Lung (tissue), 12 donors: Measurements from ENCODE around the gene OTULIN. TPM values are rescaled to one million over a fixed set of nuclear protein-coding genes. Genes with fewer than 3 reads are reported as not detected.
A peak's percentile ranks its signal among the peaks of the same experiment; 100 is the strongest.

ENCODE experiments used
- ATAC-seq: fragments of 200-7000 bp; cut with Tn5 transposase; one replicate; pipeline ENCODE4 v1.9.1; 2020; ENCODE audit warnings: moderate number of reproducible peaks; ENCODE audit not compliant: insufficient read depth, low FRiP score
- DNase-seq, 3 donors: peaks; one replicate each; pipeline ENCODE4 v3.0.0-alpha.2; 2013 to 2017
- H3K27ac ChIP-seq, 2 donors: one replicate each; pipeline ENCODE4 v1.5.1; 2013; ENCODE audit warnings: mild to moderate bottlenecking in 2 of 2, moderate library complexity in 2 of 2, control low read depth in 1 of 2, inconsistent platforms in 1 of 2, low read depth in 1 of 2, low read length in 1 of 2
- H3K27me3 ChIP-seq, 3 donors: one replicate each; pipeline ENCODE4 v1.5.1; 2013; ENCODE audit warnings: low read length in 2 of 3; ENCODE audit not compliant: control insufficient read depth in 3 of 3, insufficient read depth in 3 of 3
- H3K36me3 ChIP-seq, 4 donors: one replicate each; pipeline ENCODE4 v1.5.1; 2013; ENCODE audit warnings: low read length in 4 of 4, mild to moderate bottlenecking in 1 of 4, moderate library complexity in 1 of 4; ENCODE audit not compliant: control insufficient read depth in 4 of 4, insufficient read depth in 4 of 4
- H3K4me1 ChIP-seq, 5 donors: one replicate each; pipeline ENCODE4 v1.5.1; 2013; ENCODE audit warnings: low read length in 5 of 5, mild to moderate bottlenecking in 2 of 5, moderate library complexity in 1 of 5; ENCODE audit not compliant: control insufficient read depth in 5 of 5, insufficient read depth in 5 of 5
- H3K4me3 ChIP-seq: one replicate; pipeline ENCODE4 v1.5.1; 2013; ENCODE audit warnings: mild to moderate bottlenecking, control low read depth, moderate library complexity
- H3K9ac ChIP-seq, 2 donors: one replicate each; pipeline ENCODE4 v1.5.1; 2013; ENCODE audit warnings: low read length in 2 of 2, control low read depth in 1 of 2; ENCODE audit not compliant: insufficient read depth in 1 of 2
- H3K9me3 ChIP-seq, 4 donors: one replicate each; pipeline ENCODE4 v1.5.1; 2013; ENCODE audit warnings: low read length in 3 of 4, mild to moderate bottlenecking in 1 of 4, moderate library complexity in 1 of 4; ENCODE audit not compliant: control insufficient read depth in 4 of 4, insufficient read depth in 3 of 4
- CTCF ChIP-seq: IDR thresholded peaks from 2 replicates; pipeline ENCODE4 v1.5.1; 2012; ENCODE audit warnings: mild to moderate bottlenecking; ENCODE audit errors: control extremely low read depth, extremely low read depth
- WGBS, 2 donors: extraction: QIAGEN DNeasy Blood & Tissue Kit; methylation state at CpG; one replicate each; pipeline ENCODE4 v1.1.7; 2013; 5-methylcytosine and 5-hydroxymethylcytosine counted together
- polyA plus RNA-seq, 2 donors: library from polyadenylated mRNA; stranded (reverse); fragments of 200-250 nt; gene quantifications; one replicate each; pipeline ENCODE4 v1.2.1, GENCODE V29; 2013
- total RNA-seq, 2 donors: library from RNA; depleted of rRNA in 1 of 2; stranded (reverse); fragments of >200 nt in 1 of 2; gene quantifications; one replicate each; pipeline ENCODE4 v1.2.1, GENCODE V29; 2014 to 2021
- donor health status: control.
- donor health status: control.
- donor health status: Bipolar disorder and iron deficiency.
- donor health status: healthy.
- donor health status: DM: yes; HTN: yes; CAD: no.

Gene OTULIN
- total and polyA plus RNA-seq, 4 donors: 7.5 to 35.6 (median 21.9) TPM

- H3K9ac ChIP-seq: no peak overlapping the region
- no peak for TF ChIP-seq CTCF
- no peaks in the 10 kb centered on the region for H3K27me3 ChIP-seq
- H3K27ac ChIP-seq: no peak overlapping the region
- peaks cover 0 to 16% (median 9%) of the 10 kb centered on the region in 4 donors for H3K36me3 ChIP-seq
- WGBS, 2 donors: 88 to 95% methylated on average over 6 of the region's 6 CpGs
- DNase-seq: no peak
- ATAC-seq: no peak
- H3K4me3 ChIP-seq: no peak overlapping the region
- no peaks in the 10 kb centered on the region for H3K4me1 ChIP-seq
- H3K9me3 ChIP-seq: no peaks in the 10 kb centered on the region
Observed at GRCh38 chr5:14743601-14744295, 79.2 kb downstream of the OTULIN start.

DNA sequence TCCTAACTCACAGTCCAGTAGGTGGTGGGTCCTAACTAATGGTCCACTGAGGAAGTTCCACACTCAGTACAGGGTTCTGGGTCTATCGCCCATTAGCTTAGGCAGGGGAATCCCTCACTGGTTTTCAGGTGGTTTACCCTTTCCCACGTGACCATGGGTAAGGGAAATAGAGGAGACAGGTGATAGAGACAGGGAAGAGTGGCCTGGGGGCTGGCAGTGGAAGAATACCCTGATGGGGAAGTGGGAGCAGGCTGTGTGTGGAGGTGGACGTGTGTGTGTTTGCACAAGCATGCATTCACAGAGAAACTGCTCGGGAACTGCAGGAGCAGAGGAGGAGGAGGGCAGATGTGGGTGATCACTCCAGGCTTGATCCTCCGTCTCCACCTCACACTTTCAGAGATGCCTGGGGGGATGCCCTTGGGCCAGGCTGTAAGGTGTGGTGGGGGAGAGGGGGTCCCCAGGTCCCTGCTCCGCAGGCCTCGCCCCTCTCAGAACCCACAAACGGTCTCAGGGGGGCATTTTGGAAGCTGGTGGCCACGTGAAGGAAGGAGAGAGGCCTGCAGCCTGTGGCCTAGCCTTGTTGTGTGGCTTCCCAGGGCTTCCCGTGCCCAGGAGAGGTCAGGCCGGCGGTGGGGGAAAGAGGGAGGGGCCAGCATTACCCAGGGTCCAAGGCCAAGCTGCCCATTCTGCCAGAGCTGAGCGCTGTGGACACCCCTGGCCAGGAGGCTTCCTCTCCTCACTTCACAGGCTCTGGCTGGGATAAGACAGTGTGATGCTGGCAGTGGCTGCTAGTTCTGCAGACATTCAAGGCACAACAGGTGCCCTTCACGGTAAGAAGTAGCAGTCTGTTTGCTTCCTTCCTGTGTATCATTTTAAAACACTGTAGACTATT, 80.0 kb downstream of the OTULIN start:
- no peak for TF ChIP-seq CTCF
- Histone ChIP-seq H3K27ac (peak overlapping the region in 1 of 2 donors; percentile 17), H3K9me3 (no peaks in the 10 kb centered on the region), H3K36me3 (peaks cover 0 to 18% (median 8%) of the 10 kb centered on the region in 4 donors), H3K4me3 (no peak overlapping the region), H3K27me3 (no peaks in the 10 kb centered on the region), H3K4me1 (no peaks in the 10 kb centered on the region), H3K9ac (no peak overlapping the region)
- 77 to 88% methylated on average over 13 to 14 of the region's 14 CpGs for WGBS, 2 donors
- ATAC-seq: no peak
- DNase-seq: no peak

DNA sequence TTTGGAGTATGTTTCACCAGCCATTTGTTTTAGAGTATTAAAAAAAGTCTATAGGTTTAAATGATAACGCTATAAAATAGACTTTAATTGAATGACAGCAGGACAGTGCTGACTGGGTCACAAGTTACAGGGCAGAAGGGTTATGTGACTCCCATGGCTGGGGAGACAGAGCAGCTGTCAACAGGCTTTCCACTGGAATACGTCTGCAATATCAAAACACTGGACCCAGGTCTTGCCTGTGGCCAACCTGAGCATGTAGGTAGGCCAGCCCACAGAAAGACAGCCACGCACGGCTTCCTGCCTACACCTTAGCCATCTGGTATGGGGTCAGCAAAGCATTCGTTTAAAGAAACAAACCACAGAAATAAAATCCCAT, 80.7 kb downstream of the OTULIN start:
- Histone ChIP-seq H3K9ac (no peak overlapping the region), H3K27ac (no peak overlapping the region), H3K36me3 (peaks cover 0 to 24% (median 8%) of the 10 kb centered on the region in 4 donors), H3K4me3 (no peak overlapping the region), H3K9me3 (no peaks in the 10 kb centered on the region), H3K4me1 (no peaks in the 10 kb centered on the region), H3K27me3 (no peaks in the 10 kb centered on the region)
- TF ChIP-seq CTCF: no peak
- ATAC-seq (no peak), DNase-seq (no peak)
- WGBS, 2 donors: 87 to 88% methylated on average over 5 of the region's 5 CpGs
